Effector CD4-positive, alpha-beta T cell (primary cell): ENCODE measurements around the gene SRC.

ENCODE experiments used
- DNase-seq: peaks from one replicate; pipeline ENCODE4 v3.0.0-alpha.2; 2020

Gene SRC

GRCh38 chr20:37315452-37316110, 30.4 kb upstream of the SRC start:
- DNase-seq, result no peak

DNA sequence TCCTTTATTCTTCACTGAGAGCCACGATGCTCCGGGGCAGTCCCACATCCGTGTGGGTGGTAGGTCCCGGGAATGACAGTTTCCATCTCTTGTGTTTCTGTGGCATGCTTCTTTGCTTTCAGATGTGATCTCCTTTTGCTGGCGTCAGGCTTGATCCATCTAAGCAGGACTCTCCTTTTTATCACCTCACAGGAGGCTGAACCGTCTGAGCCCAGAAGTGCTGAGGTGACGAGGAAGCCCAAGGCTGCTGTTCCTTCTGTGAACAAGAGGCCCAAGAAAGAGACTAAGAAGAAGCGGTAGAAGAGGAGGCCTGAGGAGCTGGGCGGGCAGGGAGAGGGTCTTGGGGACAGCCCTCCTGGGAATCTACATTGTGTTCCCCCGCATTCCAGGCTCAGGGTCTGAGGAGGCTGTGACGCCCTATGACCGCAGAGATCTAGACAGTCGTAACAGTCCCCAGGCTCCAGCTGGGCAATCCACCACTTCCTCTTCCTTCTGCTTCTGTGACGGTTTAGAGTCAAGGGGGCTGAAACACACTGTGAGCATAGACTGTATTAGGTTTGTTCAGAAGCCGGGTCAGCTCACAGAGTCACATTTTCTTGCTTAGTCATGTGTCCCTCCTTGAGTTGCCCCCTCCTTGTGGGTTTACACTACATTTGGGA, 29.7 kb upstream of the SRC start:
- DNase-seq, result no peak

DNA sequence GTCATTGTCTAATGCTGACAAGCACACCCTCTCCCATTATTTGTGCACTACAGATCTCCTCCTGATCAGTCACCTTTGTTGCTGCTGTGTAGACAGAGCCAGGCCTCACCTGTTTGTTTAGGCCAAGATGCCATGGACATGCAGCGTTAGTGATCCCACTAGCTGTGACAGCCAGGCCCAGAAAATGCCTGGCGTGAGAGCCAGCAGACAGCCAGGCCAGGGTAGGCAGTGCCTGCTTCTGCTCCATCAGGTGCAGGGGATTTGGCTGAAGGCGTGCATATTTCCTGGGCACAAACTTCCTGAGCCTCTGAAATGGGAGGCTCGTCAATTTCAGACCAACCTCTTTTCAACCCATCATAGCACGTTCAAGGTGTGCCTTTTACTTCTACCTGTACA, 29.2 kb upstream of the SRC start:
- DNase-seq, result no peak

GRCh38 chr20:37317316-37317715, 28.6 kb upstream of the SRC start:
- DNase-seq, result no peak

- no peak for DNase-seq
These were observed 27.8 kb upstream of the SRC start for GRCh38 chr20:37317994-37318640.

GRCh38 chr20:37319151-37319671, 26.7 kb upstream of the SRC start:
- no peak for DNase-seq

- no peak for DNase-seq
These were observed 22.0 kb upstream of the SRC start for GRCh38 chr20:37323985-37324384.

GRCh38 chr20:37325206-37325605, 20.7 kb upstream of the SRC start:
- no peak for DNase-seq

DNA sequence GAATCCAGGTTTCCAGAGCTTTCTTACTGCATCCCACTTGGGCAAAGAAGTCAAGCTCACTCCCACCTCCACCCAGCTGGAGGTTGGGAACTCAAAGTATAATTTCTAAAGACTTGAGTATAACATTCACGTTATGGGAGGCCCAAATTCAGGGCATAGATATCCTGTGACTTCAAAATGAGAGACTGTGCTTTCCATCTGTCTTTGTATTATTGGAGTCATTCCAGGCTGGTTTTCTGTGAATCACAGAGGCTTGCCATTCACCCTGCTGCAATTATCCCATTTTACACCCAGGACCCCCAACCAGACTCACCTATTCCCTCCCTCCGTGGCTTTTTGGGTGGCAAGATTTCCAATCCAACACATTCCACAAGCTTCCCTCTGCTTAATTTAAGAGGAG, 19.3 kb upstream of the SRC start:
- no peak for DNase-seq

DNA sequence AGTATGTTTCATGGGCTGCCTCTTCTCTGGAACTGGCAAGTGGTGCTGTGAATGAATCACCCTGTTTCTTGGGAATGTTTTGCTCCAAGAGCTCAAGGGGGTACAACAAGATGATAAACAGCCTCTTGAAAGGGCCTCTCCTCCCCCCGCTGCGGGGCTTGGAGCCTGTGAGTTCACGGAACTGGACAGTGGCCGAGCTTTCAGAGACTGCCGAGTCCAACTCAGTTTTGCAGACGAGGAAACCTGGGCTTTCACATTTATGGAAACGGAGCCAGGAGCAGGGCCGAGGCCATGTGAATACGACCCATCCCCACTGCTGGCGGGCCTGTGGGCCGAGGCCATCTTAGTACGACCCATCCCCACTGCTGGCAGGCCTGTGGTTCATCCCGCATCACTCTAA, 18.2 kb upstream of the SRC start:
- DNase-seq, result no peak

DNA sequence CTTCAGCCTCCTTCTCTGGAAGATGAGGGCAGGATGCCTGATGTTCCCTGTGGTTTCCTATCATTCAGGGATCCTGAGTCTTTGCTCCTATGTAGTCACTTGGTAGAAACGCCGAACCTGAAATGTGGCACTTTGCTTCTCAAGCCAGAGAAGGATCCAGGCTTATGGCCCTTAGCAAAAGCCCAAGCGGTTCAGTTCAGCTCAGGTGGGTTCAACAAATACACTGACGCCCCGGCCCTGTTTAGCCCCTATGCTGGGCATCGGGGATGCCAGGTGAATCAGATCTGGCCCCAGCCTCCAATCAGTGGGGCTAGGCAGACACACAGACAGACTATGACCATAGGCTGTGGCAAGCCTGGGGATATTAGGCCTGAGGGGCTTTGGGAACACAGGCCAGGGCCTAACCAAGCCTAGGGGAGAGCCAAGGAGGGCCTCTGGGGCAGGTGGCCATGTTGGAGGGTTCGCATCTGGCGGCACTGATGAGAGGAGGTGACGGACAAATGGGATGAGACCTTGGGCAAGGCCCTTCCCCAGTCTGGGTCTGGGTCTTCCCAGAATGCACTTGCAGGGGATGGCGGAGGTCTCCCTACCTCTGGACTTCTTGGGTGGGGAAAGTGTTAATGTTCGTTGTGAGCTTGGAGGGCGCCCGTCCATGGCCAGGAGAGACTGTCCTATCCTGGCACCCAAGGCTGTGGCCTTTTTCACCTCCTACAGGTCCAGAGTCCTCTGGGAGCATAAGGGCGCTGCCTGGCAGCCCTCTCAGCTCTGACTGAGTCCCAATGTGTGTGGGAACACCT, 17.6 kb upstream of the SRC start:
- DNase-seq, result no peak

DNA sequence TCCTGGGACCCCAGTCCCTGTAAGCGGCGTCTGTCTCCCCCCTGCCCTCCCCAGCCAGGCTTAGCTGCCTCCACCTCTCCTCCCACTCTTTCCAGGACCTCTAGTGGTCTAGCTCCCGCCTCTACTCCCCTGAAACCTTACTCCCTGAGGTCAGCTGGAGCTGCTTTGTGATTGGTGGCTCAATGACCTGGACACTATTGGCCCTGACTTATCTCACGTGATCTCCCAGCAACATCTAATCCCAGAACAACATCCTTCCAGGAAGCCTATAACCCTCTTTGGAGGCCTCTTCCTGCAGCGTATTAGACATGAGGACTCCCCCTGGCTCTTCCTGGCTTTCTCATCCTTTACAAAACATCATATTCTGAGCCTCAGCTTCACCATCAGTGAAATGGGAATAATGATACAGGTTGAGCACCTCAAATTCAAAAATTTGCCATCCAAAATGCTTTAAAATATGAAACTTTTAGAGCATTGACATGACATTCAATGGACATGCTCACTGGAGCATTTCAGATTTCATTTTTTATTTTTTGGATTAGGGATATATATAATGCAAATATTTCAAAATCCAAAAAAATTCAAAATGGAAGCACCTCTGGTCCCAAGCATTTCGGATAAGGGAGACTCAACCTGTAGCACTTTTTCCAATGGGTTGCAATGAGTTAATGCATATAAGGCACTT, 16.3 kb upstream of the SRC start:
- no peak for DNase-seq

- DNase-seq, result no peak
These were observed 15.6 kb upstream of the SRC start for GRCh38 chr20:37330316-37330715.

DNA sequence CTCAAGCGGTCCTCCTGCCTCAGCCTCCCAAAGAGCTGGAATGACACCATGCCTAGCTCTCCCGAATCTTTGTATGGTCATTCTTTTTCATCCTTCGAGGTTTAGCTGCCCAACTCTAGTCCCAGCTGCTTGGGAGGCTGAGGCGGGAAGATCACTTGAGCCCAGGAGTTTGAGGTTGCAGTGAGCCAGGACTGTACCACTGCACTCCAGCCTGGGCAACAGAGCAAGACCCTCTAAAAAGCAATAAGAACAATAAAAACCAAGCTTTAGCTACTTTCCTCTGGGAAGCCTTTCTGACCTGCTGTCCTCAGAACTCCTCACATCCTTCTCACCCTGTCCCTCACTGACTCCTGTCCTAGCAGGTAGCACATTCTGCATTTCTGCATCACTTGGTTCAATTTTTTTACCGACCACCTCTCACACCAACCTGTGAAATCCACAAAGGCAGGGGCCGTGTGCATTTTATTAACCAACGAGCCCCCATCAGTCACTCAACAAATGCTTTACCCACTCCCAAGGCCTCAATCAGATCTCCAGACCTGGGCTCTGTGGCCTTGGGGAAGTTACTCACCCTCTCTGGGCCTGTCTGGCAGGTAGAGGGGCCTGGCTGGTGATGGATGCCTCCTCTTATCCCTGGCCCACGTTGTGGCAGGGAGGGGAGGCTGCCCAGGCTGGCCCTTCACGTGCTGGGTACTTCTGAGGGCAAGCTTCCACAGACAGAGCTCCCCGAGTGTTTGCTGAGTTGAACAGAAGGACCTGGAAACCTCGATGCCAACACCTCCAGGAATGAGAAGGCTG, 14.7 kb upstream of the SRC start:
- no peak for DNase-seq

- DNase-seq, result no peak
These were observed 12.7 kb upstream of the SRC start for GRCh38 chr20:37333130-37333847.

DNA sequence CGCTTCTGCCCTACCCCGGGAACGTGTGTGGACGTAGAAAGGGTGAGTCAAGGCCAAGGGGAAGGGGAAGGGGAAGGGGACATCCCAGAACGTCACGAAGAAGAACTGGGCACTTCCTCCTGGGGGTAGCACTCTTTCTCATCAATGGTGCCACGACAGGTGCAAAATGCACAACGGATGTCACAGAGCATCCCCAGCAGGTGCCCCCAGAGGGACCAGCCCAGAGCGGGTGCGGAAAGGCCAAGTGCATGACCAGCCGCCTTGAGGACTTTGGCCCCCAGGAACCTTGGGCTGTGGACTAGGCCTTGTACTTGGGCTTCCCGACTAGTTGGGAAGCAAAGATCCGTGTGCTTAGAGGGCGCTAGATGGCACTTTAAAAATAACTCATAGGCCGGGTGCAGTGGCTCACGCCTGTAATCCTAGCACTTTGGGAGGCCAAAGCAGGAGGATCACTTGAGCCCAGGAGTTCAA, 12.1 kb upstream of the SRC start:
- no peak for DNase-seq

GRCh38 chr20:37334450-37334849, 11.5 kb upstream of the SRC start:
- no peak for DNase-seq

DNA sequence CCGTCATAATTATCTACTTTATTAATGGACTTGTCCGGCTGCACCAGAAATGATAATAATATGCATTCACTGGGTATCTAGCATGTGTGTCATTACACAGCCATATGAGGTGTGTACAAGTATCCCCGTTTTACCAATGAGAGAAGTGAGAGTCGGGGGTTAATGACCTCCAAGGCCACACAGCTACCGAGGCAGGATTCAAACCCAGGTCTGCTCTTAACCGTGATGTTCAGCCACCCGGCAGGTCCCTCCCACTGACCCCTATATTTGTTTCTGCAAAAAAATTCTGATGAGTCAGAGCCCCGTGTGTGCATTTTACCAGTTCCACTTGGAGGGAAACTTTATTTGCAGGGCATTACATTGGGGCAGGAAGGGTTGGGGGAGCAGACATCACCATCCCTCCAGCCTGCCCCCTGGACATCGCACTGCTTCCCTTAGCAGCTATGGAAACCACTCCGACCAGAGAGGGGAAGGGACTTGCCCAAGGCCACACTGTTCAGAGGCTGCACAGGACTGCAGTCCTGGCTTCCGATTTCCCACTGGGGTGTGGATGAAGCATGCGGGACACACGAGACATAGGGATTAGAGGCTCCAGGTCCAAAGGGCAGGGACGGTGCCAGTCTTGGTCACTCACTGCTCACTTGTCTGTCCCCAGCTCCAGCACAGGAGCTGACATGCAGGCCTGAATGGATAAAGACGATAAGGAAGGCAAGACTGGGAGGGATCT, 10.1 kb upstream of the SRC start:
- DNase-seq, result no peak

DNA sequence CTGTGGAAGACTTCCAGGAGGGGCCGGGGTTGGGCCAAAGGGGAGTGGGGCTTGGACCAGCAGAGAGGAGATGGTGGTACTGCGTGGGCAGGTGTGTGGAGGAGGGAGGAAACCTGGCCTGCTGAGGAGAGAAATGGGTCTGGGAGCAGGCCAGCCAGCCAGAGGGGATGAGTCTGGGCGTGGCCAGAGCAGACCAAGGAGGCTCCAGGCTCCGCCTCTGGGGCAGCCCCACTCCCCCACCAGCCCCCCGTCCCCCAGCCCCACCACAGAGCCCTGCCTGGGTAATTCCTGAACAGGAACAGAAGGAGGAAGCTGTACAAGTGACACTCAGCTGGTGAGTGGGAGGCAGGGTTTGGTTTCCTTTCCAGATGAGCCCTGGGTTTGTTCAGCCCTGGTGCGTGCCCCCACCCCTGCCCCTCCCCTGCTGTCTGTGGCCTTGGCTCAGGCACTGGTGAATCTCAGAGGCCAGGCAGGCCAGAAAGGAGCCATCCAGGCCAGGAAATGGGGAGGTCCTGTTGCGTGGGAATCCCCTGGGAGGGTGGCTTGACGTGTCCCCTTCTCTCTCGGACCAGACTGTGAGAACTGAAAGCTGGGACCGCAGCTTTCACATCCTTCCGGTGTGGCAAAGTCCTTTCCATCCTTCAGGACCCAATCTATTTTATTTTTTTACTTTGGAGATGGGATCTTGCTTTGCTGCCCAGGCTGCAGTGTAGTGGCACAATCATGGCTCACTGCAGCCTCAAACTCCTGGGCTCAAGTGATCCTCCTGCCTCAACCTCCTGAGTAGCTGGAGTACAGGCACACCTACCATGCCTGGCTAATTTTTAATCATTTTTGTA, 9.4 kb upstream of the SRC start:
- DNase-seq, result no peak
